H9 (cell line): ENCODE results near the gene TXNDC5. TPM values are rescaled to one million over a fixed set of nuclear protein-coding genes. Genes with fewer than 3 reads are reported as not detected.

Experiments used
- DNase-seq: peaks from one replicate; pipeline ENCODE4 v3.0.0-alpha.2; 2017
- H2AFZ ChIP-seq: one replicate; pipeline ENCODE4 v1.6.1; 2013; ENCODE audit warnings: mild to moderate bottlenecking, low read length, control low read depth, moderate library complexity
- H2AK5ac ChIP-seq: 2 replicates; pipeline ENCODE4 v1.6.1; 2013; ENCODE audit warnings: low read length, control low read depth, mixed read lengths; ENCODE audit not compliant: insufficient read length
- H2BK120ac ChIP-seq: one replicate; pipeline ENCODE4 v1.6.1; 2013; ENCODE audit warnings: low read depth, mild to moderate bottlenecking, low read length, control low read depth, inconsistent platforms; ENCODE audit not compliant: poor library complexity, severe bottlenecking
- H2BK12ac ChIP-seq: 2 replicates; pipeline ENCODE4 v1.6.1; 2013; ENCODE audit warnings: low read length, control low read depth, mixed read lengths, low read depth; ENCODE audit not compliant: insufficient read length
- H2BK15ac ChIP-seq: 2 replicates; pipeline ENCODE4 v1.6.1; 2013; ENCODE audit warnings: low read depth, low read length, control low read depth
- H2BK20ac ChIP-seq: one replicate; pipeline ENCODE4 v1.6.1; 2013; ENCODE audit warnings: low read depth, mild to moderate bottlenecking, low read length, control low read depth, inconsistent platforms; ENCODE audit not compliant: poor library complexity, severe bottlenecking
- H2BK5ac ChIP-seq: 2 replicates; pipeline ENCODE4 v1.6.1; 2013; ENCODE audit warnings: low read length, control low read depth, mixed read lengths; ENCODE audit not compliant: insufficient read length
- H3K14ac ChIP-seq: 2 replicates; pipeline ENCODE4 v1.6.1; 2013; ENCODE audit warnings: low read length, control low read depth; ENCODE audit not compliant: insufficient read depth
- H3K18ac ChIP-seq: 2 replicates; pipeline ENCODE4 v1.6.1; 2013; ENCODE audit warnings: low read depth, mild to moderate bottlenecking, mixed read lengths, low read length, control low read depth; ENCODE audit not compliant: insufficient read length
- H3K23ac ChIP-seq: 2 replicates; pipeline ENCODE4 v1.6.1; 2013; ENCODE audit warnings: low read length, control low read depth, mixed read lengths, low read depth; ENCODE audit not compliant: insufficient read length
- H3K23me2 ChIP-seq: 2 replicates; pipeline ENCODE4 v1.6.1; 2013; ENCODE audit warnings: low read depth, mild to moderate bottlenecking, mixed read lengths, low read length, control low read depth; ENCODE audit not compliant: insufficient read length, poor library complexity, severe bottlenecking
- H3K27ac ChIP-seq: 2 replicates; pipeline ENCODE4 v1.5.1; 2013; ENCODE audit warnings: low read length, control low read depth, mixed read lengths, low read depth; ENCODE audit not compliant: insufficient read length
- H3K27me3 ChIP-seq: 2 replicates; pipeline ENCODE4 v1.6.1; 2013; ENCODE audit warnings: low read length, control low read depth, inconsistent platforms; ENCODE audit not compliant: insufficient read depth
- H3K4ac ChIP-seq: 2 replicates; pipeline ENCODE4 v1.6.1; 2013; ENCODE audit warnings: low read depth, mild to moderate bottlenecking, control low read depth, inconsistent platforms, low read length, moderate library complexity
- H3K4me1 ChIP-seq: 2 replicates; pipeline ENCODE4 v1.6.1; 2013; ENCODE audit warnings: low read length, control low read depth, inconsistent platforms; ENCODE audit not compliant: insufficient read depth
- H3K4me2 ChIP-seq: 2 replicates; pipeline ENCODE4 v1.6.1; 2013; ENCODE audit warnings: low read length, control low read depth, mixed read lengths; ENCODE audit not compliant: insufficient read length, insufficient read depth
- H3K56ac ChIP-seq: 2 replicates; pipeline ENCODE4 v1.6.1; 2013; ENCODE audit warnings: low read depth, mild to moderate bottlenecking, mixed read lengths, low read length, control low read depth; ENCODE audit not compliant: insufficient read length
- H3K79me1 ChIP-seq: 2 replicates; pipeline ENCODE4 v1.6.1; 2013; ENCODE audit warnings: low read depth, mild to moderate bottlenecking, moderate library complexity, low read length, control low read depth, inconsistent platforms; ENCODE audit not compliant: insufficient read depth, poor library complexity, severe bottlenecking
- H3K79me2 ChIP-seq: 2 replicates; pipeline ENCODE4 v1.6.1; 2013; ENCODE audit warnings: low read length, control low read depth, inconsistent platforms; ENCODE audit not compliant: insufficient read depth
- H3K9ac ChIP-seq: 2 replicates; pipeline ENCODE4 v1.6.1; 2013; ENCODE audit warnings: low read length, control low read depth, mixed read lengths; ENCODE audit not compliant: insufficient read length; ENCODE audit errors: extremely low read depth
- H3K9me3 ChIP-seq: one replicate; pipeline ENCODE4 v1.6.1; 2013; ENCODE audit warnings: low read depth, low read length, inconsistent platforms; ENCODE audit not compliant: control insufficient read depth
- H3T11ph ChIP-seq: one replicate; pipeline ENCODE4 v1.6.1; 2013; ENCODE audit warnings: mild to moderate bottlenecking, low read length, control low read depth, inconsistent platforms
- H4K20me1 ChIP-seq: one replicate; pipeline ENCODE4 v1.6.1; 2013; ENCODE audit not compliant: control insufficient read depth, insufficient read length, insufficient read depth
- H4K5ac ChIP-seq: 2 replicates; pipeline ENCODE4 v1.6.1; 2013; ENCODE audit warnings: low read depth, mild to moderate bottlenecking, mixed read lengths, low read length, control low read depth; ENCODE audit not compliant: insufficient read length
- H4K8ac ChIP-seq: replicated peaks from 2 replicates; pipeline ENCODE4 v1.6.1; 2013; ENCODE audit warnings: low read length, control low read depth, mixed read lengths, low read depth; ENCODE audit not compliant: insufficient read length
- H4K91ac ChIP-seq: 2 replicates; pipeline ENCODE4 v1.6.1; 2013; ENCODE audit warnings: low read depth, mild to moderate bottlenecking, moderate library complexity, mixed read lengths, low read length, control low read depth; ENCODE audit not compliant: insufficient read length
- H3K27ac Mint-ChIP-seq, 3 experiments: 2 replicates in 2 of 3; 3 replicates in 1 of 3; pipeline ENCODE4 v1.8.0; 2020 to 2021; ENCODE audit warnings: mixed read lengths in 3 of 3, mild to moderate bottlenecking in 1 of 3, moderate library complexity in 1 of 3
- H3K27me3 Mint-ChIP-seq: 2 replicates; pipeline ENCODE4 v1.8.0; 2021; ENCODE audit warnings: low read depth, mild to moderate bottlenecking, moderate library complexity, mixed read lengths
- H3K36me3 Mint-ChIP-seq, 3 experiments: 2 replicates in 2 of 3; 3 replicates in 1 of 3; pipeline ENCODE4 v1.8.0; 2020 to 2021; ENCODE audit warnings: low read depth in 3 of 3, mixed read lengths in 3 of 3; ENCODE audit not compliant: insufficient read depth in 1 of 3
- H3K4me1 Mint-ChIP-seq, 2 experiments: 2 replicates each; pipeline ENCODE4 v1.8.0; 2020; ENCODE audit warnings: mixed read lengths in 2 of 2
- H3K4me3 Mint-ChIP-seq, 2 experiments: 2 replicates in 1 of 2; 3 replicates in 1 of 2; pipeline ENCODE4 v1.8.0; 2020 to 2021; ENCODE audit warnings: mild to moderate bottlenecking in 2 of 2, mixed read lengths in 2 of 2, moderate library complexity in 1 of 2
- H3K9me3 Mint-ChIP-seq, 2 experiments: 2 replicates in 1 of 2; 3 replicates in 1 of 2; pipeline ENCODE4 v1.8.0; 2020; ENCODE audit warnings: mild to moderate bottlenecking in 2 of 2, mixed read lengths in 2 of 2, moderate library complexity in 1 of 2
- CTCF ChIP-seq: fragments of 200-600 bp; sonication (generic); conservative IDR thresholded peaks from 3 replicates; pipeline ENCODE4 v1.8.0; 2021; ENCODE audit warnings: antibody characterized with exemption, mild to moderate bottlenecking
- WGBS: extraction: QIAGEN DNeasy Blood & Tissue Kit; methylation state at CpG from one replicate; pipeline ENCODE4 v1.1.7; 2013; ENCODE audit warnings: missing lambda C conversion rate, low lambda C conversion rate, mixed read lengths; ENCODE audit not compliant: insufficient read length; ENCODE audit errors: extremely low coverage; 5-methylcytosine and 5-hydroxymethylcytosine counted together
- total RNA-seq: library from RNA; stranded (reverse); gene quantifications from 2 replicates; pipeline ENCODE4 v1.2.1, GENCODE V29; 2021

The TXNDC5 gene
- total RNA-seq, 1 experiment from 2014 or later: 130 TPM

GRCh38 chr6:7906741-7907140 lies 3.8 kb downstream of the TXNDC5 start:
- Histone ChIP-seq H3K27ac (no peak overlapping the region), H2BK5ac (no peak overlapping the region), H4K20me1 (no peaks in the 10 kb centered on the region), H3K56ac (no peak overlapping the region), H2BK15ac (no peak overlapping the region), H2BK12ac (no peak overlapping the region), H3K79me1 (no peaks in the 10 kb centered on the region), H3K18ac (no peak overlapping the region), H3K9me3 (no peaks in the 10 kb centered on the region), H3K23me2 (peaks cover 10% of the 10 kb centered on the region), H2BK20ac (no peak overlapping the region), H2AFZ (no peak overlapping the region), H2BK120ac (no peak overlapping the region), H3K23ac (no peak overlapping the region), H4K8ac (no peak overlapping the region), H3K14ac (no peak overlapping the region), H3K4ac (no peak overlapping the region), H3K4me2 (no peak overlapping the region), H3T11ph (no peak overlapping the region), H3K9ac (no peak overlapping the region), H2AK5ac (no peak overlapping the region), H4K5ac (no peak overlapping the region), H4K91ac (no peak overlapping the region), H3K4me1 (no peaks in the 10 kb centered on the region), H3K79me2 (peaks cover 28% of the 10 kb centered on the region; the same call in 1 of the 2 replicates), H3K27me3 (no peaks in the 10 kb centered on the region; the same call in 1 of the 2 replicates)
- Mint-ChIP-seq H3K4me3 (no peak overlapping the region), H3K4me1 (peaks cover 9 to 12% of the 10 kb centered on the region in 2 experiments), H3K27me3 (no peaks in the 10 kb centered on the region; the same call in 1 of the 2 replicates), H3K36me3 (peaks cover 19 to 38% (median 36%) of the 10 kb centered on the region in 3 experiments; a peak in 6 of 7 replicates), H3K9me3 (no peaks in the 10 kb centered on the region), H3K27ac (peak overlapping the region in 2 of 3 experiments; percentile 13 to 86; a peak in 2 of 7 replicates)
- no peak for TF ChIP-seq CTCF
- WGBS: no CpG with 5 or more reads among the region's 4 CpGs
- DNase-seq: no peak
